ENCODE results near the gene C11orf65. TPM values are rescaled to one million over a fixed set of nuclear protein-coding genes. Genes with fewer than 3 reads are reported as not detected.
"Not testable (repeated sequence)": the region's sequence is repeated elsewhere in the genome, so short reads cannot be mapped to it uniquely, and the experiment has no call there.

C11orf65 gene
- total RNA-seq, 1 experiment from 2014 or later, result 0.43 TPM

- POLR2A ChIA-PET (ENCODE audit: low non-redundant PET), result no interaction called here
- Histone ChIP-seq H3K27ac (ENCODE audit: low read depth, low read length, poor library complexity, severe bottlenecking) (no peak overlapping the region), H3K9me3 (ENCODE audit: low read depth, low read length, poor library complexity, severe bottlenecking) (no peaks in the 10 kb centered on the region), H3K4me1 (ENCODE audit: insufficient read depth, low read length, poor library complexity, severe bottlenecking) (no peaks in the 10 kb centered on the region), H3K36me3 (ENCODE audit: insufficient read depth, low read length, poor library complexity, severe bottlenecking) (no peaks in the 10 kb centered on the region), H3K4me3 (ENCODE audit: low read depth, low read length, poor library complexity, severe bottlenecking) (no peak overlapping the region), H3K27me3 (replicated peaks; ENCODE audit: insufficient read depth, low read depth, low read length, poor library complexity) (no peaks in the 10 kb centered on the region)
- no peak for TF ChIP-seq EZH2 (IDR thresholded peaks at IDR 0.05; ENCODE audit: borderline replicate concordance, low read depth, low read length, poor library complexity, severe bottlenecking)
- TF ChIP-seq, protein P1, sequence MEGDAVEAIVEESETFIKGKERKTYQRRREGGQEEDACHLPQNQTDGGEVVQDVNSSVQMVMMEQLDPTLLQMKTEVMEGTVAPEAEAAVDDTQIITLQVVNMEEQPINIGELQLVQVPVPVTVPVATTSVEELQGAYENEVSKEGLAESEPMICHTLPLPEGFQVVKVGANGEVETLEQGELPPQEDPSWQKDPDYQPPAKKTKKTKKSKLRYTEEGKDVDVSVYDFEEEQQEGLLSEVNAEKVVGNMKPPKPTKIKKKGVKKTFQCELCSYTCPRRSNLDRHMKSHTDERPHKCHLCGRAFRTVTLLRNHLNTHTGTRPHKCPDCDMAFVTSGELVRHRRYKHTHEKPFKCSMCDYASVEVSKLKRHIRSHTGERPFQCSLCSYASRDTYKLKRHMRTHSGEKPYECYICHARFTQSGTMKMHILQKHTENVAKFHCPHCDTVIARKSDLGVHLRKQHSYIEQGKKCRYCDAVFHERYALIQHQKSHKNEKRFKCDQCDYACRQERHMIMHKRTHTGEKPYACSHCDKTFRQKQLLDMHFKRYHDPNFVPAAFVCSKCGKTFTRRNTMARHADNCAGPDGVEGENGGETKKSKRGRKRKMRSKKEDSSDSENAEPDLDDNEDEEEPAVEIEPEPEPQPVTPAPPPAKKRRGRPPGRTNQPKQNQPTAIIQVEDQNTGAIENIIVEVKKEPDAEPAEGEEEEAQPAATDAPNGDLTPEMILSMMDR (conservative IDR thresholded peaks at IDR 0.05; ENCODE audit: low read depth, low read length), result no peak
- DNase-seq (ENCODE audit: low spot score), result no peak
- CTCF ChIA-PET, result no interaction called here
- intact Hi-C loops (cut with micrococcal nuclease; ENCODE audit: unreplicated experiment), result no loop called here
- BruUV-seq (replicated peaks), result no TSS peak
These were observed 64.3 kb downstream of the C11orf65 start for GRCh38 chr11:108403052-108403451.

DNA sequence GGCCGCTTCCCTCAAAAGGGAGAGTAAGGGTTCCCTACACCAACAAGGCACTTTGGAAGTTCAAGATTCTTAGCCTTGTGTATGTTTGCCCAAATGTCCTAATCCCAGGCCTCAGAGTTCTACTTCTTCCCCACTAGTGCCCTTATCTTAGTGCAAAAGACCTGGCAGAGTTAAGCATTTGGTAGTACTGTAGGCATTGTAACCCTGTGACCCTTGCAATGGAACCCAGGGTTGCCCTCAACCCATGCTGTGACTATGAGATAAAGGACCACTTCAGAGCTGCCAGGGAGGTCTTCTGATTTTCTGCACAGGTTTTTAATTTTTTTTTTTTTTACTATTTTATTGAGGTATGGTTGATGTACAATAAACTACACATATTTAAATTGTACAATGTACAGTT lies 65.1 kb downstream of the C11orf65 start:
- no peaks in the 10 kb centered on the region for H3K36me3 ChIP-seq (ENCODE audit: insufficient read depth, low read length, poor library complexity, severe bottlenecking)
- intact Hi-C loops (cut with micrococcal nuclease; ENCODE audit: unreplicated experiment), result no loop called here
- POLR2A ChIA-PET (ENCODE audit: low non-redundant PET), result no interaction called here
- no peak for DNase-seq (ENCODE audit: low spot score)
- H3K4me3 ChIP-seq (ENCODE audit: low read depth, low read length, poor library complexity, severe bottlenecking), result no peak overlapping the region
- no peak for TF ChIP-seq EZH2 (IDR thresholded peaks at IDR 0.05; ENCODE audit: borderline replicate concordance, low read depth, low read length, poor library complexity, severe bottlenecking)
- TF ChIP-seq, protein P1 (conservative IDR thresholded peaks at IDR 0.05; ENCODE audit: low read depth, low read length), result no peak
- H3K27ac ChIP-seq (ENCODE audit: low read depth, low read length, poor library complexity, severe bottlenecking), result no peak overlapping the region
- H3K9me3 ChIP-seq (ENCODE audit: low read depth, low read length, poor library complexity, severe bottlenecking), result no peaks in the 10 kb centered on the region
- H3K27me3 ChIP-seq (replicated peaks; ENCODE audit: insufficient read depth, low read depth, low read length, poor library complexity), result no peaks in the 10 kb centered on the region
- CTCF ChIA-PET, result no interaction called here
- BruUV-seq (replicated peaks), result no TSS peak
- no peaks in the 10 kb centered on the region for H3K4me1 ChIP-seq (ENCODE audit: insufficient read depth, low read length, poor library complexity, severe bottlenecking)

- intact Hi-C loops (cut with micrococcal nuclease; ENCODE audit: unreplicated experiment), result no loop called here
- no peaks in the 10 kb centered on the region for H3K9me3 ChIP-seq (ENCODE audit: low read depth, low read length, poor library complexity, severe bottlenecking)
- no peaks in the 10 kb centered on the region for H3K4me1 ChIP-seq (ENCODE audit: insufficient read depth, low read length, poor library complexity, severe bottlenecking)
- BruUV-seq (replicated peaks), result no TSS peak
- H3K4me3 ChIP-seq (ENCODE audit: low read depth, low read length, poor library complexity, severe bottlenecking), result no peak overlapping the region
- TF ChIP-seq, protein P1 (conservative IDR thresholded peaks at IDR 0.05; ENCODE audit: low read depth, low read length), result no peak
- no peak for TF ChIP-seq EZH2 (IDR thresholded peaks at IDR 0.05; ENCODE audit: borderline replicate concordance, low read depth, low read length, poor library complexity, severe bottlenecking)
- ChIA-PET POLR2A (ENCODE audit: low non-redundant PET) (no interaction called here), CTCF (no interaction called here)
- H3K36me3 ChIP-seq (ENCODE audit: insufficient read depth, low read length, poor library complexity, severe bottlenecking), result no peaks in the 10 kb centered on the region
- H3K27me3 ChIP-seq (replicated peaks; ENCODE audit: insufficient read depth, low read depth, low read length, poor library complexity), result no peaks in the 10 kb centered on the region
- no peak for DNase-seq (ENCODE audit: low spot score)
- no peak overlapping the region for H3K27ac ChIP-seq (ENCODE audit: low read depth, low read length, poor library complexity, severe bottlenecking)
These were observed 68.9 kb downstream of the C11orf65 start for GRCh38 chr11:108398439-108398838.

GRCh38 chr11:108396672-108397071 lies 70.7 kb downstream of the C11orf65 start:
- CTCF ChIA-PET; H3K4me3 ChIP-seq (ENCODE audit: low read depth, low read length, poor library complexity, severe bottlenecking); intact Hi-C loops (cut with micrococcal nuclease; ENCODE audit: unreplicated experiment); H3K9me3 ChIP-seq (ENCODE audit: low read depth, low read length, poor library complexity, severe bottlenecking); H3K36me3 ChIP-seq (ENCODE audit: insufficient read depth, low read length, poor library complexity, severe bottlenecking); BruUV-seq (replicated peaks); H3K27me3 ChIP-seq (replicated peaks; ENCODE audit: insufficient read depth, low read depth, low read length, poor library complexity); POLR2A ChIA-PET (ENCODE audit: low non-redundant PET); H3K27ac ChIP-seq (ENCODE audit: low read depth, low read length, poor library complexity, severe bottlenecking); H3K4me1 ChIP-seq (ENCODE audit: insufficient read depth, low read length, poor library complexity, severe bottlenecking); DNase-seq (ENCODE audit: low spot score): not testable (repeated sequence)

Data from A673 (cell line).